Effector CD4-positive, alpha-beta T cell (primary cell): Measurements from ENCODE around the gene ATR.
"Not testable (repeated sequence)": the region's sequence is repeated elsewhere in the genome, so short reads cannot be mapped to it uniquely, and the experiment has no call there.

Experiments
- DNase-seq: peaks from one replicate; pipeline ENCODE4 v3.0.0-alpha.2; 2020
- total RNA-seq: gene quantifications from one replicate; lab custom pipeline; 2026; lab: John Stamatoyannopoulos, UW

ATR gene
- 138 reads per million, percentile 88 among the genes with 10 or more reads in this experiment for total RNA-seq

DNA sequence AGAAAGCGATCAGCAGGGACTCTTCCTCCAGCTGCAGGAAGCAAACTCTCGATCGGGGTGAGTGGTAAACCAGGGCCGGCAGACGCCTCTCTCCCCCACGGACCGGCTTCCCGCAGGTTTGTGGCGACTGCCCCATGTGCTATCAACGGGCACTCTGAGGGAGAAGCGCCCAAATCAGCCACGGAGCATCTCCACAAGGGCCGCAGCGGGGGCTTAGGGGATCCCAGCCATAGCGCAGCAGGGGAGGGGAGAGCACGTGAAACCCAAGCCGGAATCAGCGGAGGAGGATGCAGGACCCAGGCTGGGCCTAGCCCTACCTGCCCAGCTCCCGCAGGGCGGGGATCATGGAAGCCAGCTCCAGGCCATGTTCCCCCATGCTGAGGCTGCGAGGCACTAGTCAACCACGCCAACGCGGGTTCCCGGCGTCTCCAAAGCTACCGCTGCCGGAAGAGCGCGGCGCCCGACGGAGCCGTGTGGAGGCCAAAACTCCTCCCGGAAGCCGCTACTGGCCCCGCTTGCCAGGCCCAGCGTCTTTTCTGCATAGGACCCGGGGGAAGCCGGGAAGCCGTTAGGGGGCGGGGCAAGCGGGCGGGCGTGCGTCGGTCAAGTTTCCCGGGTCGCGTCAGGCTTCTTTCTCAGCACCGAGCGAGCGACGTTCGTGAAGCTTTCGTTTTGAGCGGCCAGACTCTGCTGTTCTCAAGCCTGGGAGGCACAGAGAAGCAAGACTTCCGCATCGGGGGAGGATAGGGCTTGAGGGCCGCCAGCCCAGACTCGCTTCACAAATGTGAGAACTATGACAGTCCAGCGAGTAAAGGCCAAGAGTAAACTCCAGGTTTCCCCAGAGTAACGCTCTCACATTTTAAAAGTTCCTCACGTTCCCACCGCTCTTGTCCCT lies at the start of gene ATR:
Gene ATR (minus strand): TSS at position 405 of the 895 bp plus-strand sequence. CDS start 29 bp downstream, at position 376.
- DNase-seq, result peak; percentile 90

GRCh38 chr3:142626971-142627370 lies 48.4 kb upstream of the ATR start:
- DNase-seq, result no peak

DNA sequence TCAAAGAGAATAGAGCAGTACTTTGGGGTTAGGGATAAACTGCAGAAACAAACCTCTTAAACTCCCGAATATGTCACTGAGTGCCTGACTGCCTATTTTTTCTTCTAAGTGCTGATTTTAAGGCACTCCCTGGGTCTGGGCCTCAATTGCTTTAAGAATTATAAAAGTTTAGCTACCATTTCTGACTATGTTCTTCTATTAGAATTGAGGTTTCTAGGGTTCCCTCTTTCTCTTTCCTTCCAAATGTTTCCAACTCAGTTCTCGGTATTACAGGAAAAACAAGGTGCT lies 46.6 kb upstream of the ATR start:
- no peak for DNase-seq

DNA sequence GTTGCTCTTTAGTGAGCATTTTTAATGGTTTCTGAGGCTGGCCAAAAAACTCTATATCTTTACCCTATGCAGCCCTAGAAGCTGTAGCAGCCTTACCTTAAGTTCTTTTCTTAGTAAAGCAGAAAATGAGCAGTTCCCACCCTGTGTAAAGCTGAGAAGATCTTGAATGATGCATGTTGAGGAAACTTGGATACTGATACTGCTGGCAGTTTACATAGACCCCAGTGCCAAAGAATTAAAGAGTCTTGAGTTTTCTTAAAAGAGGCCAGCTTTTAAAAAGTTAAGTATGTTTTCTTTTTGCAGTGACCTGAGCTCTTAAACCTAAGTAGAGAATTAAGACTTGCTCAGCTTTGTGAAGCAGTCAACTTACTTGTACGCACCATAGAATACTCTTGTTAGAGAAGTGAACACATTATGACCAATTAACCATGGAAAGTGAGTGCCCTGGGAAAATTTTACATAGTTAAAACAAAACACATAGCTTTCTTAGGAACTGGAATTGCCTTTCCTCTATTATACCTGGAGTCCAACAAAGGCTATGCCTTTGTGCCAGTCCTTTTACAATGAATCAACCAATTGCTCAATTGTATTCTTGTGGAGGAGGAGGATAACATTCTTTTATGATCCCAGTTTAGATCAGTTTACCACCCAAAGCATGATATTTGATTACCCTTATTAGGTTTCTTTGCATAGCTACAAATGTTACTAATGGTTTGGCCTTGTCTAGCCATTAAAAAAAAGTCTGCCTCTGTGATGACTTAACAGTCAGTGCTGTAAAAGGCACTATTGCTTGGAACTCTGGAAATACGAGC lies 46.0 kb upstream of the ATR start:
- no peak for DNase-seq

- DNase-seq, result no peak
Observed at GRCh38 chr3:142623194-142623593, 44.7 kb upstream of the ATR start.

DNA sequence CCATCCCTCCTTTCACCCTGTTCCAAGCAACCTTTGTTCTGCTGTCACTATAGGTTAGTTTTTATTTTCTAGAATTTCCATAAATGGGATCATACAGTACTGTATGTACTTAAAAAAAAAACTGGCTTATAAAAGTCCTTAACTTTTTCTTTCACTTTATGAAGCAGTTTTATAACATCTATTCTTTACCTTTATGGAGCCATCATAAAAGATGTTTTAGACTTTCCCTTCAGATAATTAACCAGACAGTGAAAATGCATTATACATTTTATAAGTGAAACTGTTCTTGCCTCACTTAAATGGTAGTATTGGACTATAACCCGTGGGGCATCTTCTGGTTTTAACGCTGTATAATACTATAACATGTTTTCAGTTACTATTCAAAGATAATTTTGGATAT lies 43.9 kb upstream of the ATR start:
- no peak for DNase-seq

- no peak for DNase-seq
Observed at GRCh38 chr3:142618917-142619461, 40.5 kb upstream of the ATR start.

DNA sequence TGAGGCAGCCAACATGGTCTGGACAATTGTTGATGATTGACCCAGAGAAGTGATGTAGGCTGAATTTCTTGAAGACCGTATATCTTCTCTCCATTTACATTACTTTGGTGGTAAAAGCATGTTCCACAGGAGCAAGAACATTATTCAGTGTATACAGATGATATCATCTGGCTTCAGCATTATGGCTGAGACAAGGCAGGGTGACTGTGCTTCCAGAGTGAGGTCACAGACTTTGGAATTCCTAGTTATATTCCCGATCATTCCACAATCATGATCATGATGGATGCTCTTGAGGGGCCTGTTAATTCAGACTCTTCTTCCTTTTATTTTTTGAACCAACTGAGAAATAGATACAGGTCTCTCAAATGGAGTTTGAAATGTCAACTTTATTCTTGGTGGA lies 36.6 kb upstream of the ATR start:
- no peak for DNase-seq

DNA sequence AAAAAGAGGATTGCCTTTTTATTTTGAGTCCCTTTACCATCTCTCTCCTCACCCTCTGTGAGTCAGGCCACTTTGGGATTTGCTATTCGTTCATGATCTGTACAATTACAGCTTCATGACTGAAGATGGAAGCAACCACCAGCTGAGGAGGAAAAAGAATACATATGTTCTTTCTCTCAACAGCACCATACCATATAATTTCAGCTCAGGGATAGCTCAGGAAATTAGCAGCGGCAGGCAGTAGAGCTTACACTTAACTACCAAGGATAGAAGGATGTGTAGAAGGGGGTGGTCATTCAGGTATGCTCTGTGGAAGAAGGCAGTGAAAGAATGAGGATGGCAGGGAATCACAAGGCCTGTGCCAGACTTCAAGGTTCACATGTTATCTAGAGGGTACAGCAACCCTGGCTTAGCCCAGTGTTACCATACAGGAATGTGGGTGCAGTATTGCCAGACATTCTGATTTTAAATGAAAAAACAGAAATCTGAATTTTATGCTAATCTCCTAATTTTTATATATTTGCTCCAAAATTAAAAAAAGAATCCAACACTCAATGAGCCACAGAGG lies 35.6 kb upstream of the ATR start:
- no peak for DNase-seq

DNA sequence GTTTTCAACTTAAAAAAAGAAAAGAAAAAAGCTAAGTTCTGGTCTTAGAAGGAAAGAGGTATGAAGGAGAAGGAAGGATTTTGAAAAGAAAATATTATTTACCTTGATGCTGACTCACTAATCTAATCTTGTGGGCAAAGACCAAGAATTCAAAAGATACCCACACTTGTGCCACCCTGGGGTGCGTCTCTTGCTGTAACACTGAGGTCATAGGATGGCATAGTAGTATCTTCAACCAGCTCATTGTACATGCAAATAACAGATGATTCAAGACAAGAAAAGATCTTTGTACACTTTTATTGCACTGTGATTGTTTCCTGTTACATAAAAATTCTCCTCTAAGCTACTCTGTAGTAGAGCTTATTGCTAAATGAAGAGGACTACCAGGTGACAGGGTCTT lies 35.0 kb upstream of the ATR start:
- DNase-seq, result no peak

DNA sequence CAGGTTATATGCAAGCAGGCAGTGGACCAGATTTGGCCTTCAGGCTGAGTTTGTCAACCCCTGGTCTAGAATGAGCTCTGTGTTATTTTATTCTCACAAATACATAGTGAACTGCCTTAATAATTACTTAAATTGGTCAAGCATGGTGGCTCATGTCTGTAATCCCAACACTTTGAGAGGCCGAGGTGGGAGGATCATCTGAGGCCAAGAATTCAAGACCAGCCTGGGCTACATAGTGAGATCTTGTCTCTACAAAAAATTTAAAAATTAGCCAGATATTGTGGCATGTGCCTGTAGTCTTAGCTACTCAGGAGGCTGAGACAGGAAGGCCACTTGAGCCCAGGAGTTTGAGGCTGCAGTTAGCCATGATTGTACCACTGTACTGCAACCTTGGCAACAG lies 32.7 kb upstream of the ATR start:
- no peak for DNase-seq

DNA sequence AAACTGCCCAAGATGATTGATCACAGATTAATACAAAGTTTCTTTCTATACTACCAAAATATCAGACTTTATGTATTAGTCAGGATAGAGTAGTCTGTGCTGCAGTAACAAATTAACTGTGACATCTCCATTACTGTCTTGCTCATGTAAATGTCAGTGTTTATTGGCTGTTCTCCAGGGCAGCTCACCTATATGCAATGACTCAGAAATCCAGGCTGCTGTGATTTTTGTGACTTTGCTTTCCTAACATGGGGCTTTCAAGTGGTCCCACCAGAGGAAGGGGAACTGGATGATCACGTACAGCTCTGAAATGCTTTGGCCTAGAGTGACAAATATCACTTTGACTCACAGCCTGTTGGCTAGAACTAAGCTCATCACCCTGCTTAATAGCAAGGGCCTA lies 30.6 kb upstream of the ATR start:
- no peak for DNase-seq

GRCh38 chr3:142608631-142609030 lies 30.1 kb upstream of the ATR start:
- no peak for DNase-seq

GRCh38 chr3:142604940-142605339 lies 26.4 kb upstream of the ATR start:
- DNase-seq, result no peak

DNA sequence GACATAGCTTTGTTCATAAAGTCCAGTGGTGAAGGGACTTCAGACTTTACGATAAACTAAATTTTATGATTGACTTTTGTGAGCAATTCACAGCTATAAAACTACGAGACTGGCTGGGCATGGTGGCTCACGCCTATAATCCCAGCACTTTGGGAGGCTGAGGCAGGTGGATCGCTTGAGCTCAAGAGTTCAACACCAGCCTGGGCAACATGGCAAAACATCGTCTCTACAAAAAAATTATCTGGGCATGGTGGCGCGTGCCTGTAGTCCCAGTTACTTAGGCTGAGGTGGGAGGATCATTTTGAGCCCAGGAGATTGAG lies 24.8 kb upstream of the ATR start:
- not testable (repeated sequence) for DNase-seq

DNA sequence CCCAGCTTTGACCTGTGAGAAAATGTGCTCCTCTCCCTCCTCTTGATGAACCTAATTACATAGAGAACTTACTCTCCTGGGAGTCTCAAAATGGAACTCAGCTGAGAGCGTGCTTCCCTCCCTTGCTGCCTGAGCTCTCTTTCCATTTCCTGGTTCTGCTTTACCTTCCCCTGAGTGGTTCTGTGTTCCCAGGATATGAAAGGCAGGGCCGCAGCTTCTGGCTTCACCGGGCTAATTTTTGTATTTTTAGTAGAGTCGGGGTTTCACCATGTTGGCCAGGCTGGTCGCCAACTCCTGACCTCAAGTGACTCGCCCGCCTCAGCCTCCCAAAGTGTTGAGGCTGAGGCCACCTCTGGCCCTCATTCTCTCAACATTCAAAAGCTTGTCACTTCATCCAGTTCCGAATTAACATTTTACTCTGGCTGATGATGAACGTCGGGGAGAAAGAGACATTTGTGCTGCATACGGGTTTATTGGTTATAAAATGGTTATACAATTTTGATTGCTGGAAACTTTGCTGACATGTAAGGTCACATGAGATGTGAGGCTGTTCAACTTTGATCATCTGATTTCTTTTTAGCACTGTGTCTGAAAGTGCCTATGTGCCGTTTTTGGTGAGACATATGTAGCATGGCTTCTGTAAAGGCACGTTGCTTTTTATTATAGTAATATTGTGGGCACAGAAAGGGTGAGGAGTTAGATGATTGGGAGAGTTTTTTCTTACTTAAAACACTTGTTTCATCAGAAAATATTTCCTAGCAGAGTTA lies 24.3 kb upstream of the ATR start:
- no peak for DNase-seq

DNA sequence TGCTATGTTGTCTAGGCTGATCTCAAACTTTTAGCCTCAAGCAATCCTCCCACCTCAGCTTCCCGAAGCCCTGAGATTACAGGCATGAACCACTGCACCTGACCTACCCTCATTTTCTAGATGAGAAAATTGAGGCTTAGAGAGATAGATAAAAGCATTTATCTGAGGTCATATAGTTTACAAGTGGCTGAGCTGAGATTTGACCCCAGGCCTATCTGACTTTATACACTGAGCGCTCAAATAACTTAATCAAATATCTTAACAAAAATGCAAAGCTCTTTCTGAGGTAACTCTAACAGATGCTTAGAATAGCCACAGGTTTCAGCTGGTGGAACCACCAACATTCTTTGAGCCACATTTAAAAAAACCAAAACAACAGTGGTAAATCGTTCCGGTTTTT lies 23.2 kb upstream of the ATR start:
- no peak for DNase-seq

GRCh38 chr3:142597906-142598305 lies 19.4 kb upstream of the ATR start:
- no peak for DNase-seq

- no peak for DNase-seq
Observed at GRCh38 chr3:142596726-142597088, 18.2 kb upstream of the ATR start.

- peak; percentile 73 for DNase-seq
Observed at GRCh38 chr3:142595951-142596725, 17.6 kb upstream of the ATR start, which contains the start of gene PLS1. TSS of gene PLS1 (plus strand) at chr3:142596393. CDS start at chr3:142664238, 67,845 bp downstream.

- DNase-seq, result no peak
Observed at GRCh38 chr3:142595581-142595950, 17.0 kb upstream of the ATR start.

- DNase-seq, result no peak
Observed at GRCh38 chr3:142595141-142595540, 16.6 kb upstream of the ATR start.
